ENCODE measurements around the gene C1orf94.

DNA sequence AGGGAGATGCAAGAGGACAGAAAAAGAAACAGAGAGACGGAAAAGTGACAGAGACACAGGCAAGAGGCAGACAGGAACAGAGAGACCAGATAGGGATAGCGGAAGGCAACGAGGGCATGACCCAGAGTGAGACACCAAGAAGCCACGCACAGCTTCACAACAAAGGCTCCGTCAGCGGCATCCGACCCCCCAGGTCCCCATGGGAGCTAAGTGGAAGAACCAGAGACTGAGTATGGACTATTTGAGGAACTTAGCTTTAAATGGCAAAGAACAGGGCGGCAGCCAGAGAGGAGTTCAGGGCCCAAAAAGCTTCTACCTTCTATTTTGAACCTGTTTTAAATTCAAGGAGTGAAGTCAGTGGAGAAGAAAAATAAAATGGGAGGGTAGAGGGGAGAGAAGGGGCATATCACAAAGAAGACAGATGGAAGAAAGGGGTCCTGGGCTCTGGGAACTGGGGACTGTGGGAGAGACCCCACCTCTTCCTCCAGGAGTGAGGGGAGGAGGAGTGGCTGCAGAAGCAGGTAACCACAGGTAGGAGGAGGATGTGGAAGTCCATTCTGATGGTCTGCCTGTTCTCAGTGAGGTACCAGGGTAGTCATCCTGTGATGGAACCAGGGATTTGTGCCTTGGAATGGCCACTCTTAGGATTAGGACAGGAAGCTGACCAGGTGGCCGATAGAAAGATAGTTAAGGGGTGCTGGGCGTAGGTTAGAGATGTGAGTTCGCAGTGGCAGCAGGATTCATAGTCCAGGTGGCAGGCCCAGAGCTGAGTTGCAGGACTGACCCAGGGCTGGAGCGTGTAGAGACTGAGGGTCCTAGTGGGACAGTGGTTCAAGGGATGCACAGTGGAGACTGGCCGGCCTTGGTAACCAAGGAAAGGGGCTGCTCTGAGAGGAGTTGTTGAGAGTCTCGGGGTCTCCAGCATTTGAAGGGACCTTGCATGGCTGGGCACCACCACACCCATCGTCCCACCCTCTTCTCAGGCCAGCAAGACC lies 49.4 kb upstream of the C1orf94 start:
- TF ChIP-seq EZH2 (IDR thresholded peaks at IDR 0.05; ENCODE audit: insufficient read depth, poor library complexity, severe bottlenecking) (no peak), EZH2phosphoT487 (IDR thresholded peaks at IDR 0.05; ENCODE audit: insufficient read depth, low read depth) (no peak)

Data from GM23248 (cell line).